WTC11 (cell line): ENCODE results near the gene LATS2. TPM values are rescaled to one million over a fixed set of nuclear protein-coding genes. Genes with fewer than 3 reads are reported as not detected.

Experiments used
- ATAC-seq: fragments of 200-7000 bp; cut with Tn5 transposase; 2 replicates; pipeline ENCODE4 v1.10.0; 2021; ENCODE audit warnings: mild to moderate bottlenecking, moderate library complexity
- CTCF ChIA-PET: fragments of 300-600 bp; sonication (Branson Sonifier 250); formaldehyde crosslinking; loops from one replicate; lab custom pipeline; 2021; ENCODE audit warnings: antibody characterized with exemption; lab: Charles Lee
- POLR2A ChIA-PET: fragments of 350-600 bp; sonication (Branson Sonifier 250); formaldehyde crosslinking; loops from one replicate; lab custom pipeline; 2021; ENCODE audit warnings: antibody characterized with exemption; lab: Charles Lee
- DNase-seq: peaks from one replicate; pipeline ENCODE4 v3.0.0; 2021; ENCODE audit warnings: low spot score
- H3K27ac Mint-ChIP-seq: 2 replicates; pipeline ENCODE4 v1.8.0; 2021; ENCODE audit warnings: mixed read lengths
- H3K27me3 Mint-ChIP-seq: 2 replicates; pipeline ENCODE4 v1.8.0; 2021; ENCODE audit warnings: low read depth, mild to moderate bottlenecking, moderate library complexity, mixed read lengths
- H3K36me3 Mint-ChIP-seq: 2 replicates; pipeline ENCODE4 v1.8.0; 2021; ENCODE audit warnings: mixed read lengths
- H3K4me1 Mint-ChIP-seq: 2 replicates; pipeline ENCODE4 v1.8.0; 2022; ENCODE audit warnings: mixed read lengths
- H3K4me3 Mint-ChIP-seq: 2 replicates; pipeline ENCODE4 v1.8.0; 2021; ENCODE audit warnings: mild to moderate bottlenecking, moderate library complexity, mixed read lengths
- H3K9me3 Mint-ChIP-seq: 2 replicates; pipeline ENCODE4 v1.8.0; 2021; ENCODE audit warnings: mixed read lengths
- ATF3 ChIP-seq: sonication (generic); formaldehyde crosslinking; conservative IDR thresholded peaks from 2 replicates; pipeline ENCODE4 v1.8.1; 2022; ENCODE audit warnings: mild to moderate bottlenecking, missing genetic modification reagents
- CDX4 ChIP-seq: fragments of 250-450 bp; sonication (Bioruptor Pico); IDR thresholded peaks from 2 replicates; pipeline ENCODE4 v1.9.0; 2021; ENCODE audit warnings: moderate library complexity, mild to moderate bottlenecking, inconsistent platforms, borderline replicate concordance
- EMX1 ChIP-seq: fragments of 250-450 bp; sonication (Bioruptor Pico); IDR thresholded peaks from 2 replicates; pipeline ENCODE4 v1.8.0; 2021; ENCODE audit warnings: mild to moderate bottlenecking
- GABPB1 ChIP-seq: sonication (generic); formaldehyde crosslinking; IDR thresholded peaks from 2 replicates; pipeline ENCODE4 v1.8.1; 2023; ENCODE audit warnings: mild to moderate bottlenecking, missing genetic modification reagents
- IRF2 ChIP-seq: sonication (generic); formaldehyde crosslinking; IDR thresholded peaks from 2 replicates; pipeline ENCODE4 v1.8.0; 2022; ENCODE audit warnings: low read depth, missing genetic modification reagents, borderline replicate concordance
- JUN ChIP-seq: sonication (generic); formaldehyde crosslinking; IDR thresholded peaks from 2 replicates; pipeline ENCODE4 v1.8.0; 2023; ENCODE audit warnings: mild to moderate bottlenecking, missing genetic modification reagents
- KAT7 ChIP-seq: sonication (generic); formaldehyde crosslinking; IDR thresholded peaks from 2 replicates; pipeline ENCODE4 v1.8.1; 2023; ENCODE audit warnings: missing genetic modification reagents, mild to moderate bottlenecking, borderline replicate concordance
- MAX ChIP-seq: sonication (generic); formaldehyde crosslinking; IDR thresholded peaks from 2 replicates; pipeline ENCODE4 v1.8.0; 2022; ENCODE audit warnings: mild to moderate bottlenecking, missing genetic modification reagents
- MYBL2 ChIP-seq: sonication (generic); formaldehyde crosslinking; IDR thresholded peaks from 2 replicates; pipeline ENCODE4 v1.8.1; 2023; ENCODE audit warnings: mild to moderate bottlenecking, moderate library complexity, missing genetic modification reagents
- NFE2L1 ChIP-seq: sonication (generic); formaldehyde crosslinking; IDR thresholded peaks from 2 replicates; pipeline ENCODE4 v1.8.1; 2023; ENCODE audit warnings: missing genetic modification reagents
- NFYB ChIP-seq: sonication (generic); formaldehyde crosslinking; conservative IDR thresholded peaks from 2 replicates; pipeline ENCODE4 v1.8.0; 2022; ENCODE audit warnings: low read depth, missing genetic modification reagents
- RELA ChIP-seq: sonication (generic); formaldehyde crosslinking; IDR thresholded peaks from 2 replicates; pipeline ENCODE4 v1.8.1; 2022; ENCODE audit warnings: missing genetic modification reagents, mild to moderate bottlenecking, borderline replicate concordance
- RORB ChIP-seq: fragments of 250-450 bp; sonication (Bioruptor Pico); IDR thresholded peaks from 2 replicates; pipeline ENCODE4 v1.9.0; 2021; ENCODE audit warnings: mild to moderate bottlenecking
- TEAD4 ChIP-seq: sonication (generic); formaldehyde crosslinking; IDR thresholded peaks from 2 replicates; pipeline ENCODE4 v1.8.0; 2022; ENCODE audit warnings: mild to moderate bottlenecking, missing genetic modification reagents
- ZBTB21 ChIP-seq: sonication (generic); formaldehyde crosslinking; IDR thresholded peaks from 2 replicates; pipeline ENCODE4 v1.8.1; 2023; ENCODE audit warnings: mild to moderate bottlenecking, missing genetic modification reagents, borderline replicate concordance
- ZNF232 ChIP-seq: sonication (generic); formaldehyde crosslinking; IDR thresholded peaks from 2 replicates; pipeline ENCODE4 v1.8.0; 2022; ENCODE audit warnings: mild to moderate bottlenecking, missing genetic modification reagents
- ZNF396 ChIP-seq: fragments of 250-450 bp; sonication (Bioruptor Pico); IDR thresholded peaks from 2 replicates; pipeline ENCODE4 v1.8.0; 2021; ENCODE audit warnings: mild to moderate bottlenecking, moderate library complexity, borderline replicate concordance
- total RNA-seq: library from RNA; stranded (reverse); gene quantifications from 3 replicates; pipeline ENCODE4 v1.2.3, GENCODE V29; 2021
- TF ChIP-seq, protein P1 (sequence below): sonication (generic); formaldehyde crosslinking; IDR thresholded peaks from 2 replicates; pipeline ENCODE4 v1.8.0; 2023; ENCODE audit warnings: missing genetic modification reagents
- TF ChIP-seq, protein P2 (sequence below): fragments of 250-450 bp; sonication (Bioruptor Pico); conservative IDR thresholded peaks from 2 replicates; pipeline ENCODE4 v1.9.0; 2021; ENCODE audit warnings: mild to moderate bottlenecking
- TF ChIP-seq, protein P3 (sequence below): sonication (generic); formaldehyde crosslinking; IDR thresholded peaks from 2 replicates; pipeline ENCODE4 v1.8.1; 2023; ENCODE audit warnings: mild to moderate bottlenecking, missing genetic modification reagents, borderline replicate concordance
- TF ChIP-seq, protein P4 (sequence below): fragments of 250-450 bp; sonication (Bioruptor Pico); IDR thresholded peaks from 2 replicates; pipeline ENCODE4 v1.9.0; 2021; ENCODE audit warnings: mild to moderate bottlenecking
- TF ChIP-seq, protein P5 (sequence below): sonication (generic); formaldehyde crosslinking; IDR thresholded peaks from 2 replicates; pipeline ENCODE4 v1.8.1; 2022; ENCODE audit warnings: low read depth, missing genetic modification reagents, borderline replicate concordance
- TF ChIP-seq, protein P6 (sequence below): sonication (generic); formaldehyde crosslinking; IDR thresholded peaks from 2 replicates; pipeline ENCODE4 v1.8.0; 2022; ENCODE audit warnings: mild to moderate bottlenecking, missing genetic modification reagents

LATS2 gene
- total RNA-seq, 1 experiment from 2014 or later, result 28.9 TPM

- TF ChIP-seq KAT7 (CRISPR knock-in tag), result no peak
Observed at GRCh38 chr13:21086929-21087328, 25.5 kb upstream of the LATS2 start (continued).

GRCh38 chr13:21081926-21082325 is 20.5 kb upstream of the LATS2 start:
- no peak overlapping the region for H3K27ac Mint-ChIP-seq
- CTCF ChIA-PET, result no interaction called here
- DNase-seq (no peak), ATAC-seq (no peak)
- TF ChIP-seq NFE2L1 (CRISPR knock-in tag), result no peak
- no peak for TF ChIP-seq MYBL2 (CRISPR knock-in tag)
- TF ChIP-seq ZBTB21 (CRISPR knock-in tag), result no peak
- TF ChIP-seq EMX1, result no peak
- TF ChIP-seq CDX4 (CRISPR knock-in tag), result no peak
- no peak for TF ChIP-seq NFYB (CRISPR knock-in tag)
- no peak for TF ChIP-seq MAX (CRISPR knock-in tag)
- TF ChIP-seq, protein P1, sequence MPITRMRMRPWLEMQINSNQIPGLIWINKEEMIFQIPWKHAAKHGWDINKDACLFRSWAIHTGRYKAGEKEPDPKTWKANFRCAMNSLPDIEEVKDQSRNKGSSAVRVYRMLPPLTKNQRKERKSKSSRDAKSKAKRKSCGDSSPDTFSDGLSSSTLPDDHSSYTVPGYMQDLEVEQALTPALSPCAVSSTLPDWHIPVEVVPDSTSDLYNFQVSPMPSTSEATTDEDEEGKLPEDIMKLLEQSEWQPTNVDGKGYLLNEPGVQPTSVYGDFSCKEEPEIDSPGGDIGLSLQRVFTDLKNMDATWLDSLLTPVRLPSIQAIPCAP, result no peak
- no peak for TF ChIP-seq GABPB1 (CRISPR knock-in tag)
- TF ChIP-seq, protein P2, sequence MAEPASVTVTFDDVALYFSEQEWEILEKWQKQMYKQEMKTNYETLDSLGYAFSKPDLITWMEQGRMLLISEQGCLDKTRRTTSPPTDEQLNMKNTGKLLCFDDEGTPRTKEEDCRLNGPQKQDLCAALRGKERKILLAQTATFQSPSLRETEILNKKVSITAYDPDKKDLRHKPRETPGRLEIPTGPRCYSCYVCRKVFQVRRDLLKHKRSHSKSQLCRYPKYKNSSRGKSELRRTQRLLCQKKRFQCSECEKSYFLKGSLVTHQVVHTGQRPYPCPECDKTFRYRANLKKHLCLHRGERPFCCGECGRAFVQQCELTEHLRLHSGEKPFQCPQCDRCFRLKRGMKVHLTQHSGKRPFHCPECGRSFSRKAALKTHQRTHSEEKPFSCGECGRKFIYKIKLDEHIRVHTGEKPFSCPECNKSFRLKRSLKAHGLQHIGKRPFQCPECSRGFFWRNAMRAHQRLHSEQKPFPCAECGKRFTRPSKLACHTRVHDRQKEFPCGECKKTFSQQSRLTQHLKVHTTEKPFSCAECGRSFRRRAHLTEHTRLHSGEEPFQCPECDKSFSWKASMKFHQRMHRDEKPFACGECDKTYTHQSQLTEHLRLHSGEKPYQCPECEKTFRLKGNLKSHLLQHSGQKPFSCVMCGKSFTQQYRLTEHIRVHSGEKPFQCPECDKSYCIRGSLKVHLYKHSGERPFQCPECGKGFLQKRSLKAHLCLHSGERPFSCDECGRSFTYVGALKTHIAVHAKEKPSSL (CRISPR knock-in tag), result no peak
- POLR2A ChIA-PET, result no interaction called here
- H3K4me3 Mint-ChIP-seq, result no peak overlapping the region
- H3K36me3 Mint-ChIP-seq, result no peaks in the 10 kb centered on the region
- H3K9me3 Mint-ChIP-seq, result no peaks in the 10 kb centered on the region
- H3K4me1 Mint-ChIP-seq, result peaks cover 23% of the 10 kb centered on the region
- peaks cover 3% of the 10 kb centered on the region for H3K27me3 Mint-ChIP-seq

GRCh38 chr13:21080593-21080891 is 19.2 kb upstream of the LATS2 start:
- Mint-ChIP-seq H3K36me3 (no peaks in the 10 kb centered on the region), H3K9me3 (no peaks in the 10 kb centered on the region), H3K27me3 (peaks cover 4% of the 10 kb centered on the region), H3K4me3 (no peak overlapping the region), H3K27ac (no peak overlapping the region), H3K4me1 (peaks cover 23% of the 10 kb centered on the region)
- CTCF ChIA-PET, result interaction anchor here (0.5 to 0.6 kb wide), 2 partner anchors 15 to 1387 kb away, joined by 3 to 4 read pairs; no protein-coding TSS in a partner anchor
- POLR2A ChIA-PET, result no interaction called here
- no peak for ATAC-seq
- DNase-seq, result no peak
- TF ChIP-seq TEAD4 (no peak), IRF2 (no peak), ZNF232 (CRISPR knock-in tag) (no peak), ATF3 (CRISPR knock-in tag) (no peak), ZNF396 (no peak), JUN (CRISPR knock-in tag) (no peak), RELA (no peak), RORB (CRISPR knock-in tag) (no peak)
- TF ChIP-seq, protein P3, sequence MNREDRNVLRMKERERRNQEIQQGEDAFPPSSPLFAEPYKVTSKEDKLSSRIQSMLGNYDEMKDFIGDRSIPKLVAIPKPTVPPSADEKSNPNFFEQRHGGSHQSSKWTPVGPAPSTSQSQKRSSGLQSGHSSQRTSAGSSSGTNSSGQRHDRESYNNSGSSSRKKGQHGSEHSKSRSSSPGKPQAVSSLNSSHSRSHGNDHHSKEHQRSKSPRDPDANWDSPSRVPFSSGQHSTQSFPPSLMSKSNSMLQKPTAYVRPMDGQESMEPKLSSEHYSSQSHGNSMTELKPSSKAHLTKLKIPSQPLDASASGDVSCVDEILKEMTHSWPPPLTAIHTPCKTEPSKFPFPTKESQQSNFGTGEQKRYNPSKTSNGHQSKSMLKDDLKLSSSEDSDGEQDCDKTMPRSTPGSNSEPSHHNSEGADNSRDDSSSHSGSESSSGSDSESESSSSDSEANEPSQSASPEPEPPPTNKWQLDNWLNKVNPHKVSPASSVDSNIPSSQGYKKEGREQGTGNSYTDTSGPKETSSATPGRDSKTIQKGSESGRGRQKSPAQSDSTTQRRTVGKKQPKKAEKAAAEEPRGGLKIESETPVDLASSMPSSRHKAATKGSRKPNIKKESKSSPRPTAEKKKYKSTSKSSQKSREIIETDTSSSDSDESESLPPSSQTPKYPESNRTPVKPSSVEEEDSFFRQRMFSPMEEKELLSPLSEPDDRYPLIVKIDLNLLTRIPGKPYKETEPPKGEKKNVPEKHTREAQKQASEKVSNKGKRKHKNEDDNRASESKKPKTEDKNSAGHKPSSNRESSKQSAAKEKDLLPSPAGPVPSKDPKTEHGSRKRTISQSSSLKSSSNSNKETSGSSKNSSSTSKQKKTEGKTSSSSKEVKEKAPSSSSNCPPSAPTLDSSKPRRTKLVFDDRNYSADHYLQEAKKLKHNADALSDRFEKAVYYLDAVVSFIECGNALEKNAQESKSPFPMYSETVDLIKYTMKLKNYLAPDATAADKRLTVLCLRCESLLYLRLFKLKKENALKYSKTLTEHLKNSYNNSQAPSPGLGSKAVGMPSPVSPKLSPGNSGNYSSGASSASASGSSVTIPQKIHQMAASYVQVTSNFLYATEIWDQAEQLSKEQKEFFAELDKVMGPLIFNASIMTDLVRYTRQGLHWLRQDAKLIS (CRISPR knock-in tag), result no peak
- TF ChIP-seq, protein P4, sequence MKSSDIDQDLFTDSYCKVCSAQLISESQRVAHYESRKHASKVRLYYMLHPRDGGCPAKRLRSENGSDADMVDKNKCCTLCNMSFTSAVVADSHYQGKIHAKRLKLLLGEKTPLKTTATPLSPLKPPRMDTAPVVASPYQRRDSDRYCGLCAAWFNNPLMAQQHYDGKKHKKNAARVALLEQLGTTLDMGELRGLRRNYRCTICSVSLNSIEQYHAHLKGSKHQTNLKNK (CRISPR knock-in tag), result no peak
- TF ChIP-seq, protein P5, sequence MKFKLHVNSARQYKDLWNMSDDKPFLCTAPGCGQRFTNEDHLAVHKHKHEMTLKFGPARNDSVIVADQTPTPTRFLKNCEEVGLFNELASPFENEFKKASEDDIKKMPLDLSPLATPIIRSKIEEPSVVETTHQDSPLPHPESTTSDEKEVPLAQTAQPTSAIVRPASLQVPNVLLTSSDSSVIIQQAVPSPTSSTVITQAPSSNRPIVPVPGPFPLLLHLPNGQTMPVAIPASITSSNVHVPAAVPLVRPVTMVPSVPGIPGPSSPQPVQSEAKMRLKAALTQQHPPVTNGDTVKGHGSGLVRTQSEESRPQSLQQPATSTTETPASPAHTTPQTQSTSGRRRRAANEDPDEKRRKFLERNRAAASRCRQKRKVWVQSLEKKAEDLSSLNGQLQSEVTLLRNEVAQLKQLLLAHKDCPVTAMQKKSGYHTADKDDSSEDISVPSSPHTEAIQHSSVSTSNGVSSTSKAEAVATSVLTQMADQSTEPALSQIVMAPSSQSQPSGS (CRISPR knock-in tag), result no peak
- TF ChIP-seq, protein P6, sequence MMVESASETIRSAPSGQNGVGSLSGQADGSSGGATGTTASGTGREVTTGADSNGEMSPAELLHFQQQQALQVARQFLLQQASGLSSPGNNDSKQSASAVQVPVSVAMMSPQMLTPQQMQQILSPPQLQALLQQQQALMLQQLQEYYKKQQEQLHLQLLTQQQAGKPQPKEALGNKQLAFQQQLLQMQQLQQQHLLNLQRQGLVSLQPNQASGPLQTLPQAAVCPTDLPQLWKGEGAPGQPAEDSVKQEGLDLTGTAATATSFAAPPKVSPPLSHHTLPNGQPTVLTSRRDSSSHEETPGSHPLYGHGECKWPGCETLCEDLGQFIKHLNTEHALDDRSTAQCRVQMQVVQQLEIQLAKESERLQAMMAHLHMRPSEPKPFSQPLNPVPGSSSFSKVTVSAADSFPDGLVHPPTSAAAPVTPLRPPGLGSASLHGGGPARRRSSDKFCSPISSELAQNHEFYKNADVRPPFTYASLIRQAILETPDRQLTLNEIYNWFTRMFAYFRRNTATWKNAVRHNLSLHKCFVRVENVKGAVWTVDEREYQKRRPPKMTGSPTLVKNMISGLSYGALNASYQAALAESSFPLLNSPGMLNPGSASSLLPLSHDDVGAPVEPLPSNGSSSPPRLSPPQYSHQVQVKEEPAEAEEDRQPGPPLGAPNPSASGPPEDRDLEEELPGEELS (CRISPR knock-in tag), result no peak
